ENCODE results near the gene FAHD1. TPM values are rescaled to one million over a fixed set of nuclear protein-coding genes. Genes with fewer than 3 reads are reported as not detected.

FAHD1 gene
- total and polyA plus RNA-seq, 2 experiments from 2014 or later, result 76.6 to 101 TPM

GRCh38 chr16:1792836-1793577 is 34.0 kb upstream of the FAHD1 start:
- 95% methylated on average over 28 of the region's 33 CpGs for WGBS (ENCODE audit: low lambda C conversion rate, missing lambda C conversion rate)
- peaks cover 14% of the 10 kb centered on the region for H3K4me1 ChIP-seq (ENCODE audit: insufficient read depth)
- H4K20me1 ChIP-seq (ENCODE audit: insufficient read depth, poor library complexity, severe bottlenecking), result no peaks in the 10 kb centered on the region
- no peak overlapping the region for H3K27ac ChIP-seq
- no peaks in the 10 kb centered on the region for H3K9me2 ChIP-seq (replicated peaks; ENCODE audit: insufficient read depth)
- H3K4me2 ChIP-seq, result peak overlapping the region; percentile 30
- TF ChIP-seq CTCF (IDR thresholded peaks at IDR 0.05; ENCODE audit: poor library complexity) (no peak), EZH2phosphoT487 (IDR thresholded peaks at IDR 0.05; ENCODE audit: low read depth, severe bottlenecking, unreplicated experiment) (no peak), EZH2 (IDR thresholded peaks at IDR 0.05; ENCODE audit: borderline replicate concordance) (no peak)
- H3K27me3 ChIP-seq, result no peaks in the 10 kb centered on the region
- H3K9me3 ChIP-seq (ENCODE audit: low read depth), result no peaks in the 10 kb centered on the region
- peak; percentile 9 for DNase-seq (ENCODE audit: low spot score)
- H3K4me3 ChIP-seq, result no peak overlapping the region
- H2AFZ ChIP-seq, result no peak overlapping the region
- H3K79me2 ChIP-seq, result no peaks in the 10 kb centered on the region
- H3K36me3 ChIP-seq (replicated peaks; ENCODE audit: insufficient read depth, low read depth), result no peaks in the 10 kb centered on the region

- Histone ChIP-seq H3K9me2 (replicated peaks; ENCODE audit: insufficient read depth) (no peaks in the 10 kb centered on the region), H3K27ac (peak within 1 kb of the TSS; percentile 83), H2AFZ (no peak within 1 kb of the TSS), H3K4me1 (ENCODE audit: insufficient read depth) (peaks cover 14% of the 10 kb centered on the region), H3K36me3 (replicated peaks; ENCODE audit: insufficient read depth, low read depth) (no peaks in the 10 kb centered on the region), H3K9me3 (ENCODE audit: low read depth) (no peaks in the 10 kb centered on the region), H3K79me2 (no peaks in the 10 kb centered on the region), H3K4me2 (peak within 1 kb of the TSS; percentile 30), H4K20me1 (ENCODE audit: insufficient read depth, poor library complexity, severe bottlenecking) (no peaks in the 10 kb centered on the region), H3K27me3 (no peaks in the 10 kb centered on the region), H3K4me3 (no peak within 1 kb of the TSS)
- 66% methylated on average over 20 of the region's 28 CpGs for WGBS (ENCODE audit: low lambda C conversion rate, missing lambda C conversion rate)
- peak; percentile 38 for DNase-seq (ENCODE audit: low spot score)
- TF ChIP-seq EZH2 (IDR thresholded peaks at IDR 0.05; ENCODE audit: borderline replicate concordance), result no peak
- no peak for TF ChIP-seq EZH2phosphoT487 (IDR thresholded peaks at IDR 0.05; ENCODE audit: low read depth, severe bottlenecking, unreplicated experiment)
- TF ChIP-seq CTCF (IDR thresholded peaks at IDR 0.05; ENCODE audit: poor library complexity), result no peak
Observed at GRCh38 chr16:1793578-1794220, 33.3 kb upstream of the FAHD1 start, which contains the start of gene IGFALS. TSS of gene IGFALS (minus strand) at chr16:1793705. CDS start at chr16:1793652, 53 bp downstream.

GRCh38 chr16:1794221-1794871 is 32.7 kb upstream of the FAHD1 start:
- TF ChIP-seq EZH2phosphoT487 (IDR thresholded peaks at IDR 0.05; ENCODE audit: low read depth, severe bottlenecking, unreplicated experiment), result no peak
- TF ChIP-seq CTCF (IDR thresholded peaks at IDR 0.05; ENCODE audit: poor library complexity), result no peak
- no peak for TF ChIP-seq EZH2 (IDR thresholded peaks at IDR 0.05; ENCODE audit: borderline replicate concordance)
- Histone ChIP-seq H3K4me3 (no peak overlapping the region), H3K4me1 (ENCODE audit: insufficient read depth) (peaks cover 14% of the 10 kb centered on the region), H4K20me1 (ENCODE audit: insufficient read depth, poor library complexity, severe bottlenecking) (no peaks in the 10 kb centered on the region), H3K9me2 (replicated peaks; ENCODE audit: insufficient read depth) (no peaks in the 10 kb centered on the region), H3K9me3 (ENCODE audit: low read depth) (no peaks in the 10 kb centered on the region), H3K4me2 (peak overlapping the region; percentile 30), H3K79me2 (no peaks in the 10 kb centered on the region), H2AFZ (no peak overlapping the region), H3K36me3 (replicated peaks; ENCODE audit: insufficient read depth, low read depth) (no peaks in the 10 kb centered on the region), H3K27me3 (no peaks in the 10 kb centered on the region), H3K27ac (peak overlapping the region; percentile 83)
- DNase-seq (ENCODE audit: low spot score), result peak; percentile 70
- WGBS (ENCODE audit: low lambda C conversion rate, missing lambda C conversion rate), result 67% methylated on average over 18 of the region's 18 CpGs
